Astrocyte (in vitro differentiated cells and primary cell): Measurements from ENCODE around the gene ARVCF.

Experiments
- EZH2 ChIP-seq: IDR thresholded peaks from 2 replicates; pipeline ENCODE4 v1.6.1; 2012; ENCODE audit warnings: mild to moderate bottlenecking, low read length, inconsistent platforms; ENCODE audit not compliant: insufficient read depth
- TF ChIP-seq, protein P1 (sequence below): IDR thresholded peaks from 2 replicates; pipeline ENCODE4 v1.5.1; 2011; ENCODE audit warnings: low read depth, mild to moderate bottlenecking, inconsistent platforms, low read length, moderate library complexity; ENCODE audit not compliant: insufficient read depth

DNA sequence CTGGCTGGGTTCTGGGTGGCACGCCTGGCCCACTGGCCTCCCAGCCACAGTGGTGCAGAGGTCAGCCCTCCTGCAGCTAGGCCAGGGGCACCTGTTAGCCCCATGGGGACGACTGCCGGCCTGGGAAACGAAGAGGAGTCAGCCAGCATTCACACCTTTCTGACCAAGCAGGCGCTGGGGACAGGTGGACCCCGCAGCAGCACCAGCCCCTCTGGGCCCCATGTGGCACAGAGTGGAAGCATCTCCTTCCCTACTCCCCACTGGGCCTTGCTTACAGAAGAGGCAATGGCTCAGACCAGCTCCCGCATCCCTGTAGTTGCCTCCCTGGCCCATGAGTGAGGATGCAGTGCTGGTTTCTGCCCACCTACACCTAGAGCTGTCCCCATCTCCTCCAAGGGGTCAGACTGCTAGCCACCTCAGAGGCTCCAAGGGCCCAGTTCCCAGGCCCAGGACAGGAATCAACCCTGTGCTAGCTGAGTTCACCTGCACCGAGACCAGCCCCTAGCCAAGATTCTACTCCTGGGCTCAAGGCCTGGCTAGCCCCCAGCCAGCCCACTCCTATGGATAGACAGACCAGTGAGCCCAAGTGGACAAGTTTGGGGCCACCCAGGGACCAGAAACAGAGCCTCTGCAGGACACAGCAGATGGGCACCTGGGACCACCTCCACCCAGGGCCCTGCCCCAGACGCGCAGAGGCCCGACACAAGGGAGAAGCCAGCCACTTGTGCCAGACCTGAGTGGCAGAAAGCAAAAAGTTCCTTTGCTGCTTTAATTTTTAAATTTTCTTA lies 47.3 kb downstream of the ARVCF start:
- TF ChIP-seq, protein P1, sequence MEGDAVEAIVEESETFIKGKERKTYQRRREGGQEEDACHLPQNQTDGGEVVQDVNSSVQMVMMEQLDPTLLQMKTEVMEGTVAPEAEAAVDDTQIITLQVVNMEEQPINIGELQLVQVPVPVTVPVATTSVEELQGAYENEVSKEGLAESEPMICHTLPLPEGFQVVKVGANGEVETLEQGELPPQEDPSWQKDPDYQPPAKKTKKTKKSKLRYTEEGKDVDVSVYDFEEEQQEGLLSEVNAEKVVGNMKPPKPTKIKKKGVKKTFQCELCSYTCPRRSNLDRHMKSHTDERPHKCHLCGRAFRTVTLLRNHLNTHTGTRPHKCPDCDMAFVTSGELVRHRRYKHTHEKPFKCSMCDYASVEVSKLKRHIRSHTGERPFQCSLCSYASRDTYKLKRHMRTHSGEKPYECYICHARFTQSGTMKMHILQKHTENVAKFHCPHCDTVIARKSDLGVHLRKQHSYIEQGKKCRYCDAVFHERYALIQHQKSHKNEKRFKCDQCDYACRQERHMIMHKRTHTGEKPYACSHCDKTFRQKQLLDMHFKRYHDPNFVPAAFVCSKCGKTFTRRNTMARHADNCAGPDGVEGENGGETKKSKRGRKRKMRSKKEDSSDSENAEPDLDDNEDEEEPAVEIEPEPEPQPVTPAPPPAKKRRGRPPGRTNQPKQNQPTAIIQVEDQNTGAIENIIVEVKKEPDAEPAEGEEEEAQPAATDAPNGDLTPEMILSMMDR: no peak
- no peak for TF ChIP-seq EZH2
